Heart left ventricle (tissue), 16 donors: ENCODE results near the gene OR52K2. TPM values are rescaled to one million over a fixed set of nuclear protein-coding genes. Genes with fewer than 3 reads are reported as not detected.

Source experiments
- ATAC-seq, 4 donors: fragments of 200-7000 bp; cut with Tn5 transposase; one replicate each; pipeline ENCODE4 v1.9.1; 2020 to 2022; ENCODE audit warnings: moderate library complexity in 4 of 4, mild to moderate bottlenecking in 3 of 4, moderate number of reproducible peaks in 1 of 4
- DNase-seq, 5 donors: peaks; one replicate each; pipeline ENCODE4 v3.0.0-alpha.2; 2020
- H3K27ac ChIP-seq, 12 donors: fragments of 200-600 bp; sonication (generic) in 4 of 12; one replicate each; pipeline versions ENCODE4 v1.5.0 to v1.8.0; 2016 to 2022; ENCODE audit warnings: mild to moderate bottlenecking in 2 of 12
- H3K27me3 ChIP-seq, 9 donors: fragments of 200-600 bp; sonication (generic) in 2 of 9; one replicate each; pipeline versions ENCODE4 v1.5.1 to v1.8.0; 2016 to 2022; ENCODE audit warnings: mild to moderate bottlenecking in 3 of 9
- H3K36me3 ChIP-seq, 9 donors: fragments of 200-600 bp; sonication (generic) in 2 of 9; one replicate each; pipeline versions ENCODE4 v1.5.0 to v1.8.0; 2018 to 2022; ENCODE audit warnings: mild to moderate bottlenecking in 2 of 9
- H3K4me1 ChIP-seq, 12 donors: fragments of 200-600 bp; sonication (generic) in 4 of 12; one replicate each; pipeline versions ENCODE4 v1.5.0 to v1.8.0; 2016 to 2022; ENCODE audit warnings: mild to moderate bottlenecking in 3 of 12
- H3K4me3 ChIP-seq, 12 donors: fragments of 200-600 bp; sonication (generic) in 4 of 12; one replicate each; pipeline versions ENCODE4 v1.5.0 to v1.8.0; 2017 to 2022; ENCODE audit warnings: mild to moderate bottlenecking in 9 of 12, moderate library complexity in 4 of 12
- H3K9me3 ChIP-seq, 12 donors: fragments of 200-600 bp; sonication (generic) in 4 of 12; one replicate each; pipeline versions ENCODE4 v1.5.0 to v1.8.0; 2016 to 2022; ENCODE audit warnings: mild to moderate bottlenecking in 1 of 12
- CTCF ChIP-seq, 12 donors: fragments of 200-600 bp; sonication (generic) in 4 of 12; IDR thresholded peaks; one replicate each; pipeline versions ENCODE4 v1.5.0 to v1.8.0; 2018 to 2022; ENCODE audit warnings: antibody characterized with exemption in 12 of 12, mild to moderate bottlenecking in 5 of 12
- POLR2A ChIP-seq, 2 donors: fragments of 450-650 bp; IDR thresholded peaks; one replicate each; pipeline ENCODE4 v1.6.1; 2017; ENCODE audit warnings: antibody characterized with exemption in 2 of 2, mild to moderate bottlenecking in 2 of 2, moderate library complexity in 2 of 2
- WGBS, 4 donors: extraction: QIAGEN DNeasy Blood & Tissue Kit in 2 of 4; methylation state at CpG; one replicate each; pipeline versions ENCODE4 v1.1.5 to v1.1.7; 2013 to 2018; 5-methylcytosine and 5-hydroxymethylcytosine counted together
- intact Hi-C, 10 donors: fragments of 100-400 bp; cut with DNase I; formaldehyde crosslinking; loops; one replicate each; pipeline versions ENCODE4 v1.11.1 to v1.14.2; 2022
- polyA plus RNA-seq, 2 donors: library from polyadenylated mRNA; stranded (reverse); fragments of 200-250 nt; gene quantifications; one replicate each; pipeline ENCODE4 v1.2.3, GENCODE V29; 2013
- total RNA-seq, 9 donors: library from RNA; depleted of rRNA in 2 of 9; stranded (reverse); fragments of >200 nt in 2 of 9; fragmentation: NEBNext Ultra II Directional in 3 of 9; extraction: Animal tissue kit (Norgen Biotek cat#: 25700) in 3 of 9; gene quantifications; one replicate each; pipeline versions ENCODE4 v1.1.0 to v1.2.4, GENCODE V29; 2016 to 2023
- donor health status: ischemic (EF 13 %, LVEDD 7.1; RV severe dilation, severe dysfunction).
- donor health status: healthy with polysubstance abuse.
- donor health status: DM: no; HTN: yes; CAD: no.
- donor health status: DM: no; HTN: no; CAD: no.
- donor health status: ischemic (EF 25% LVEDD 6.9; RV normal size, moderate dysfunction).
- donor health status: ischemic (EF 25% LVEDD 5.7; RV mildly dilated, moderate dysfunction).
- donor health status: healthy.
- donor health status: DM: yes; HTN: yes; CAD: no.
- donor health status: ischemic (EF 35%, LVEDD 5.7; RV mildly dilated, moderate dysfunction).
- donor health status: nonischemic (EF 11% LVEDD 7.7; RV severe dilation, severe dysfunction).
- donor health status: DM: yes; HTN: yes; CAD: no.
- donor health status: PGD.
- donor health status: ischemic (EF 29% LVEDD 5.4; RV normal size, mild dysfunction).
- donor health status: nonischemic (EF 23%, LVEDD 6.1; RV moderate dilation, normal function).

OR52K2 gene
- total and polyA plus RNA-seq, 11 donors, result not detected

DNA sequence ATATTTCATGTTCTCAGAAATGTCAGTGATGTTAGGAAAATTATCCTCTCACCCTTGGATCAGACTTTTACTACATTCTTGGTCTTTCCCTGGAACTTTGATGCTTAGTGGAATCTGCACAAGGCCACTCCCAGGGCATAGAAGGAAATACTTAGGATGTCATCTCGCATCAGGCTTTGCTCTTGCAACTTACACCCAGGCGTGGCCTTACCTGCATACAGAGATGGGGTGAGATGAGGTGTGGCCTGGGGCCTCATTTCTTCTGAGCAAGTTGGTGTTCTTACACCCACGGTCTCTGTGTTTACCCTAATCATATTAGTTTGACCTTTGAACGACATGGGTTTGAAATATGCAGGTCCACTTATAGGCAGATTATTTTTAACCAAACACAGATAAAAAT lies 19.0 kb upstream of the OR52K2 start:
- Histone ChIP-seq H3K9me3 (no peaks in the 10 kb centered on the region), H3K36me3 (no peaks in the 10 kb centered on the region), H3K4me1 (no peaks in the 10 kb centered on the region), H3K27me3 (no peaks in the 10 kb centered on the region), H3K27ac (no peak overlapping the region), H3K4me3 (no peak overlapping the region)
- 70 to 75% (median 71%) methylated on average over 4 of the region's 4 CpGs for WGBS, 4 donors
- intact Hi-C loops, result no loop called here
- no peak for ATAC-seq
- DNase-seq, result no peak
- TF ChIP-seq POLR2A (IDR thresholded peaks at IDR 0.05) (no peak), CTCF (IDR thresholded peaks at IDR 0.05) (no peak)

GRCh38 chr11:4433856-4434255 lies 15.2 kb upstream of the OR52K2 start:
- Histone ChIP-seq H3K4me1 (no peaks in the 10 kb centered on the region), H3K27ac (no peak overlapping the region), H3K4me3 (no peak overlapping the region), H3K36me3 (no peaks in the 10 kb centered on the region), H3K27me3 (no peaks in the 10 kb centered on the region), H3K9me3 (no peaks in the 10 kb centered on the region)
- 44 to 63% (median 54%) methylated on average over 2 of the region's 2 CpGs for WGBS, 4 donors
- ATAC-seq (no peak), DNase-seq (no peak)
- intact Hi-C loops, result no loop called here
- TF ChIP-seq POLR2A (IDR thresholded peaks at IDR 0.05) (no peak), CTCF (IDR thresholded peaks at IDR 0.05) (no peak)

DNA sequence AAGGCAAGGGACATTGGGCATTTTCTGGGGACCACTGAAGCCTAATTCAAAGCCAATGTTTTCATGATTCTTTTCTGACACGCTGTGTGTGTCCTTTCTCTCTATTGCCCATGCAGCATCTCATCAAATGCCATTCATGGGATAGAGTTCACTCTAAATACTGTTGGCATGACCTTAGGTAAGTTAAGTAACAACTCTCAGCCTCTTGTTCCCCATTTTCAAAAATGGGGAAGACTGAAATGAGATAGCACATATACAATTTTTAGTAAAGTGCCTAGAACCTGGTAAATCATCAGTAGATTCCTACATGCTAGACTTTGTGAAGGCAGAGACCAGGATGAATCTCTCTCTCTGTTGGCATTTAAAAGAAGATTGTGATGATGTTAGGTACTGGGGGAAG lies 12.7 kb upstream of the OR52K2 start:
- Histone ChIP-seq H3K9me3 (peaks cover 0 to 9% (median 0%) of the 10 kb centered on the region in 12 donors), H3K36me3 (no peaks in the 10 kb centered on the region), H3K27ac (no peak overlapping the region), H3K4me3 (no peak overlapping the region), H3K4me1 (no peaks in the 10 kb centered on the region), H3K27me3 (no peaks in the 10 kb centered on the region)
- intact Hi-C loops, result no loop called here
- no peak for TF ChIP-seq CTCF (IDR thresholded peaks at IDR 0.05)
- no peak for TF ChIP-seq POLR2A (IDR thresholded peaks at IDR 0.05)
- DNase-seq (no peak), ATAC-seq (no peak)
- WGBS, 4 donors, result 69 to 79% (median 73%) methylated on average over 1 of the region's 1 CpG

DNA sequence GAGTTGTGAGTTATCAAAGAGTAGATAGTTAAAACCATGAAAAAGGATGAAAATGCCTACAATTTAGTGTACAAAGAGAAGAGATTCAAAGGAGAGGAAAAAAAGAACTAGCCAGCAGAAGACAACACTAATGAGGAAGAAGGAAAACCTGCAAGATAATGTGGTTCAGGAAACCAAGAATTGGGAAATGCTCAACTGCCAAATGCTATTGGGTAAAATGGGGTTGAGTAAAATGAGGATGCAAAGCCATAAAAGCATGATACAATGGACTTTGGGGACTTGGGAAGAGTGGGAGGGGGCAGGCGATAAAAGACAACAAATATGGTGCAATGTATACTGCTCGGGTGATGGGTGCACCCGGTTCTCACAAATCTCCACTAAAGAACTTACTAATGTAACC lies 7.6 kb upstream of the OR52K2 start:
- DNase-seq (no peak), ATAC-seq (no peak)
- intact Hi-C loops, result no loop called here
- no peaks in the 10 kb centered on the region for H3K27me3 ChIP-seq
- H3K4me1 ChIP-seq, result peaks cover 0 to 7% (median 0%) of the 10 kb centered on the region in 12 donors
- H3K4me3 ChIP-seq, result no peak overlapping the region
- WGBS, 4 donors, result 86 to 92% (median 88%) methylated on average over 3 of the region's 3 CpGs
- no peak for TF ChIP-seq POLR2A (IDR thresholded peaks at IDR 0.05)
- no peak for TF ChIP-seq CTCF (IDR thresholded peaks at IDR 0.05)
- H3K27ac ChIP-seq, result no peak overlapping the region
- no peaks in the 10 kb centered on the region for H3K36me3 ChIP-seq
- peaks cover 0 to 9% (median 0%) of the 10 kb centered on the region in 12 donors for H3K9me3 ChIP-seq
